ENCODE measurements around the gene HTRA1. TPM values are rescaled to one million over a fixed set of nuclear protein-coding genes. Genes with fewer than 3 reads are reported as not detected.

Gene HTRA1
- total and polyA plus RNA-seq, 7 donors = 22.7 to 162 (median 119) TPM

DNA sequence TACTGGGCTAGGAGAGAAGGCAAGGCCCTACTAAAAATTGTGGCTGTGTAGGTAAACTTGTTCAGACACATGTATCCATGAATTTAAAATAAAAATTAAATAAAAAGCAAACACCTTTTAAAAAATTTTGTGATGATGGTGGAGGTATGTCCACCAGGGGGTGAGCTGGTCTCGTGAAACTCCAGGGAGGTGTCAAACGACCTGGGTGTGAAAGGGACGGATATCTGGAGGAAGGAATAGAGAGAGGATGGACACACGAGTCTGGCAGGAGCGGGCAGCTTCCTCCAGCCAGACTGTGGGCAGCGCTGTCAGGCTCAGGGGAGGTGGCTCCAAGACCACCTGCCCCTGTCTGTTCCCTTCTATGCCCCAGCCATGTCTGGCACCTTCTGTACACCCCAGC is 64.4 kb downstream of the HTRA1 start:
- TF ChIP-seq POLR2A (IDR thresholded peaks at IDR 0.05) = no peak
- TF ChIP-seq EP300 (IDR thresholded peaks at IDR 0.05) = no peak
- TF ChIP-seq, protein P1, sequence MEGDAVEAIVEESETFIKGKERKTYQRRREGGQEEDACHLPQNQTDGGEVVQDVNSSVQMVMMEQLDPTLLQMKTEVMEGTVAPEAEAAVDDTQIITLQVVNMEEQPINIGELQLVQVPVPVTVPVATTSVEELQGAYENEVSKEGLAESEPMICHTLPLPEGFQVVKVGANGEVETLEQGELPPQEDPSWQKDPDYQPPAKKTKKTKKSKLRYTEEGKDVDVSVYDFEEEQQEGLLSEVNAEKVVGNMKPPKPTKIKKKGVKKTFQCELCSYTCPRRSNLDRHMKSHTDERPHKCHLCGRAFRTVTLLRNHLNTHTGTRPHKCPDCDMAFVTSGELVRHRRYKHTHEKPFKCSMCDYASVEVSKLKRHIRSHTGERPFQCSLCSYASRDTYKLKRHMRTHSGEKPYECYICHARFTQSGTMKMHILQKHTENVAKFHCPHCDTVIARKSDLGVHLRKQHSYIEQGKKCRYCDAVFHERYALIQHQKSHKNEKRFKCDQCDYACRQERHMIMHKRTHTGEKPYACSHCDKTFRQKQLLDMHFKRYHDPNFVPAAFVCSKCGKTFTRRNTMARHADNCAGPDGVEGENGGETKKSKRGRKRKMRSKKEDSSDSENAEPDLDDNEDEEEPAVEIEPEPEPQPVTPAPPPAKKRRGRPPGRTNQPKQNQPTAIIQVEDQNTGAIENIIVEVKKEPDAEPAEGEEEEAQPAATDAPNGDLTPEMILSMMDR (IDR thresholded peaks at IDR 0.05) = peak in 1 of 4 experiments; percentile 31
- TF ChIP-seq POLR2AphosphoS5 (IDR thresholded peaks at IDR 0.05) = no peak
- Histone ChIP-seq H3K27ac (no peak overlapping the region), H3K36me3 (no peaks in the 10 kb centered on the region), H3K4me3 (no peak overlapping the region), H3K9me3 (no peaks in the 10 kb centered on the region), H3K27me3 (no peaks in the 10 kb centered on the region), H3K4me1 (no peaks in the 10 kb centered on the region)
- 13 to 33% methylated on average over 6 of the region's 6 CpGs for WGBS, 2 donors
- DNase-seq = no peak
- intact Hi-C loops (cut with DNase I) = no loop called here

- DNase-seq = no peak
- Histone ChIP-seq H3K27ac (no peak overlapping the region), H3K9me3 (no peaks in the 10 kb centered on the region), H3K27me3 (no peaks in the 10 kb centered on the region), H3K4me3 (no peak overlapping the region), H3K36me3 (no peaks in the 10 kb centered on the region), H3K4me1 (no peaks in the 10 kb centered on the region)
- TF ChIP-seq POLR2A (IDR thresholded peaks at IDR 0.05) (no peak), POLR2AphosphoS5 (IDR thresholded peaks at IDR 0.05) (no peak), EP300 (IDR thresholded peaks at IDR 0.05) (no peak)
- TF ChIP-seq, protein P1 (IDR thresholded peaks at IDR 0.05) = no peak
- intact Hi-C loops (cut with DNase I) = no loop called here
- 80 to 88% methylated on average over 5 of the region's 5 CpGs for WGBS, 2 donors
Observed at GRCh38 chr10:122526892-122527291, 65.5 kb downstream of the HTRA1 start.

DNA sequence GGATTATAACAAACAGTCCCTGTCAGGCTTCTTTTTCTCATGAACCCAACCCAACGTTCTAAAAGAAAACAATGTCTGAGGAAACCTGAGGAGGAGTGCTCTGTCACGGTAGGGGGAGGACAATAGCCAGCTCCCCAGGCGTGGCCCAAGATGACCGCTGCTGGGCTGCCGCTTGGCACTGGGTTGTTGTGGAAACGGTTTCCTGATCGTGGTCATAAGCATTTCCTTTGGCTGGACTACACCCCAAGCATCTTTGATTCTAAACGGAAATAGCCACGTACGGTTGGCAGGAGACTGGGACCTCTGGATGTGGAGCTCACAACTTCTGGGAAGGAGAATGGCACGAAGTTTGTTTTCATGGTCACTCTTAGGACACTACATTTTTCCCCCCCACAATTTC is 68.8 kb downstream of the HTRA1 start:
- Histone ChIP-seq H3K27me3 (no peaks in the 10 kb centered on the region), H3K27ac (no peak overlapping the region), H3K4me1 (no peaks in the 10 kb centered on the region), H3K4me3 (no peak overlapping the region), H3K9me3 (no peaks in the 10 kb centered on the region), H3K36me3 (no peaks in the 10 kb centered on the region)
- WGBS, 2 donors = 50 to 84% methylated on average over 11 of the region's 11 CpGs
- intact Hi-C loops (cut with DNase I) = no loop called here
- TF ChIP-seq POLR2AphosphoS5 (IDR thresholded peaks at IDR 0.05) = peak in 1 of 4 donors; percentile 33
- TF ChIP-seq EP300 (IDR thresholded peaks at IDR 0.05) = no peak
- TF ChIP-seq POLR2A (IDR thresholded peaks at IDR 0.05) = no peak
- TF ChIP-seq, protein P1 (IDR thresholded peaks at IDR 0.05) = no peak
- no peak for DNase-seq

DNA sequence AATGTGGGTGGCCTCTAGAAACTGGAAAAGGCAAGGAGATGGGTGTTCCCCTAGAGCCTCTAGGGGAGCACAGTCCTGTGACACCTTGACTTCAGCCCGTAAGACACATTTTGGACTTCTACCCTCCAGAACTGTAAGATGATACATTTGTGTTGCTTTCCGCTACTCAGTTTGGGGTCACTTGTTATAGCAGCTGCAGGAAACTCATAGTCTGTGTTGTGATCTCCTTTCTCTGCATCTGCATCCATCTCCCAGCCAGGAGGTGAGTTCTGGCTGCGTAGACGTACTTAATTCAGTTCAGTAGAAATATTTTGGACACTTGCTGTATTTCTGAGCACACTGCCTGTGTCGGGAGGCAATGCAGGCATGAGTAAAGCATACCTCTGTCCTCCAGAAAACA is 69.9 kb downstream of the HTRA1 start:
- no peak for TF ChIP-seq EP300 (IDR thresholded peaks at IDR 0.05)
- TF ChIP-seq, protein P1 (IDR thresholded peaks at IDR 0.05) = no peak
- TF ChIP-seq POLR2A (IDR thresholded peaks at IDR 0.05) = no peak
- no peak for TF ChIP-seq POLR2AphosphoS5 (IDR thresholded peaks at IDR 0.05)
- Histone ChIP-seq H3K27me3 (no peaks in the 10 kb centered on the region), H3K4me3 (no peak overlapping the region), H3K27ac (no peak overlapping the region), H3K9me3 (no peaks in the 10 kb centered on the region), H3K36me3 (no peaks in the 10 kb centered on the region), H3K4me1 (no peaks in the 10 kb centered on the region)
- no peak for DNase-seq
- intact Hi-C loops (cut with DNase I) = no loop called here
- WGBS, 2 donors = 93 to 94% methylated on average over 5 of the region's 5 CpGs

GRCh38 chr10:122531939-122532338 is 70.6 kb downstream of the HTRA1 start:
- no peak for DNase-seq
- WGBS, 2 donors = 5 to 50% methylated on average over 3 of the region's 3 CpGs
- TF ChIP-seq EP300 (IDR thresholded peaks at IDR 0.05) = no peak
- TF ChIP-seq, protein P1 (IDR thresholded peaks at IDR 0.05) = no peak
- TF ChIP-seq POLR2AphosphoS5 (IDR thresholded peaks at IDR 0.05) = no peak
- TF ChIP-seq POLR2A (IDR thresholded peaks at IDR 0.05) = no peak
- Histone ChIP-seq H3K9me3 (no peaks in the 10 kb centered on the region), H3K4me1 (no peaks in the 10 kb centered on the region), H3K27me3 (no peaks in the 10 kb centered on the region), H3K27ac (no peak overlapping the region), H3K4me3 (no peak overlapping the region), H3K36me3 (no peaks in the 10 kb centered on the region)
- intact Hi-C loops (cut with DNase I) = no loop called here

Data from sigmoid colon (tissue), 7 donors.